HepG2 (cell line): ENCODE measurements around the gene GLIPR1L2. TPM values are rescaled to one million over a fixed set of nuclear protein-coding genes. Genes with fewer than 3 reads are reported as not detected.
A peak's percentile ranks its signal among the peaks of the same experiment; 100 is the strongest.

Experiments used
- ATF1 ChIP-seq: IDR thresholded peaks from 2 replicates; pipeline ENCODE4 v1.6.1; 2016; ENCODE audit warnings: mild to moderate bottlenecking, control low read depth
- CHCHD3 ChIP-seq: sonication (generic); formaldehyde crosslinking; IDR thresholded peaks from 2 replicates; pipeline ENCODE4 v1.8.0; 2022; ENCODE audit warnings: mild to moderate bottlenecking, missing genetic modification reagents, moderate library complexity
- DNMT1 ChIP-seq: sonication (generic); formaldehyde crosslinking; IDR thresholded peaks from 2 replicates; pipeline ENCODE4 v1.5.1; 2020; ENCODE audit warnings: mild to moderate bottlenecking, missing genetic modification reagents
- ISL2 ChIP-seq: sonication (generic); formaldehyde crosslinking; IDR thresholded peaks from 2 replicates; pipeline ENCODE4 v1.5.0; 2020; ENCODE audit warnings: missing genetic modification reagents
- KAT8 ChIP-seq: IDR thresholded peaks from 2 replicates; pipeline ENCODE4 v1.6.1; 2016; ENCODE audit warnings: missing genetic modification reagents, missing compliant biosample characterization
- MED1 ChIP-seq: sonication (generic); formaldehyde crosslinking; IDR thresholded peaks from 2 replicates; pipeline ENCODE4 v1.4.0; 2020; ENCODE audit warnings: missing genetic modification reagents
- MIER2 ChIP-seq: IDR thresholded peaks from 2 replicates; pipeline ENCODE4 v1.6.1; 2016; ENCODE audit warnings: missing biosample characterization, missing genetic modification reagents
- MYC ChIP-seq: sonication (generic); formaldehyde crosslinking; IDR thresholded peaks from 2 replicates; pipeline ENCODE4 v1.9.0; 2021; ENCODE audit warnings: missing genetic modification reagents, borderline replicate concordance
- SOX5 ChIP-seq: IDR thresholded peaks from 2 replicates; pipeline ENCODE4 v1.6.1; 2016; ENCODE audit warnings: borderline replicate concordance
- SUZ12 ChIP-seq: fragments of 150-350 bp; IDR thresholded peaks from 2 replicates; pipeline ENCODE4 v1.6.1; 2014; ENCODE audit warnings: low read depth, low read length
- ZFYVE20 ChIP-seq: sonication (generic); formaldehyde crosslinking; IDR thresholded peaks from 2 replicates; pipeline ENCODE4 v1.8.0; 2023; ENCODE audit warnings: low read depth, mild to moderate bottlenecking, moderate library complexity, missing genetic modification reagents, borderline replicate concordance
- ZNF251 ChIP-seq: sonication (generic); formaldehyde crosslinking; IDR thresholded peaks from 2 replicates; pipeline ENCODE4 v1.9.0; 2021; ENCODE audit warnings: mild to moderate bottlenecking, missing genetic modification reagents
- ZNF460 ChIP-seq: sonication (generic); formaldehyde crosslinking; IDR thresholded peaks from 2 replicates; pipeline ENCODE4 v1.5.1; 2020; ENCODE audit warnings: missing genetic modification reagents, mild to moderate bottlenecking, borderline replicate concordance
- ZNF484 ChIP-seq: sonication (generic); formaldehyde crosslinking; IDR thresholded peaks from 2 replicates; pipeline ENCODE4 v1.5.1; 2020; ENCODE audit warnings: mild to moderate bottlenecking, low read depth, missing genetic modification reagents, borderline replicate concordance
- ZNF510 ChIP-seq: sonication (generic); formaldehyde crosslinking; IDR thresholded peaks from 2 replicates; pipeline ENCODE4 v1.4.0; 2020; ENCODE audit warnings: low read depth, mild to moderate bottlenecking, missing genetic modification reagents
- ZNF724P ChIP-seq: sonication (generic); formaldehyde crosslinking; IDR thresholded peaks from 2 replicates; pipeline ENCODE4 v1.8.0; 2022; ENCODE audit warnings: missing genetic modification reagents, borderline replicate concordance
- ZNF773 ChIP-seq: sonication (generic); formaldehyde crosslinking; IDR thresholded peaks from 2 replicates; pipeline ENCODE4 v1.4.0; 2020; ENCODE audit warnings: missing genetic modification reagents, borderline replicate concordance
- ZSCAN20 ChIP-seq: sonication (generic); formaldehyde crosslinking; IDR thresholded peaks from 2 replicates; pipeline ENCODE4 v1.4.0; 2020; ENCODE audit warnings: missing genetic modification reagents, mild to moderate bottlenecking, borderline replicate concordance
- polyA plus RNA-seq, 8 experiments: library from polyadenylated mRNA; depleted of rRNA in 3 of 8; stranded (reverse) in 7 of 8; unstranded in 1 of 8; fragments of >200 nt; fragmentation: Illumina TruSeq in 4 of 8; extraction: Trizol in 4 of 8; gene quantifications; 2 replicates each; pipeline versions ENCODE4 v1.2.1 to v1.2.3, GENCODE V29; 2011 to 2016; ENCODE audit warnings: low read depth in 4 of 8, missing spikeins in 1 of 8, mixed read lengths in 1 of 8; ENCODE audit not compliant: insufficient read depth in 1 of 8
- total RNA-seq, 5 experiments: library from RNA; depleted of rRNA; stranded (reverse); fragments of >200 nt; fragmentation: Illumina TruSeq; extraction: Trizol; gene quantifications; 2 replicates each; pipeline ENCODE4 v1.2.3, GENCODE V29; 2016; ENCODE audit warnings: low read depth in 1 of 5
- TF ChIP-seq, protein P1 (sequence below): IDR thresholded peaks from 2 replicates; pipeline ENCODE4 v1.6.1; 2018; ENCODE audit warnings: missing genetic modification reagents, mild to moderate bottlenecking, missing compliant biosample characterization
- TF ChIP-seq, protein P2 (sequence below): IDR thresholded peaks from 2 replicates; pipeline ENCODE4 v1.6.1; 2016; ENCODE audit warnings: missing compliant biosample characterization, missing genetic modification reagents, borderline replicate concordance
- TF ChIP-seq, protein P3 (sequence below): sonication (generic); formaldehyde crosslinking; IDR thresholded peaks from 2 replicates; pipeline ENCODE4 v1.5.1; 2020; ENCODE audit warnings: missing genetic modification reagents, mild to moderate bottlenecking, borderline replicate concordance
- TF ChIP-seq, protein P4 (sequence below): sonication (generic); formaldehyde crosslinking; IDR thresholded peaks from 2 replicates; pipeline ENCODE4 v1.8.1; 2022; ENCODE audit warnings: mild to moderate bottlenecking, missing genetic modification reagents
- TF ChIP-seq, protein P5 (sequence below): sonication (generic); formaldehyde crosslinking; IDR thresholded peaks from 2 replicates; pipeline ENCODE4 v1.5.1; 2020; ENCODE audit warnings: mild to moderate bottlenecking, moderate library complexity, missing genetic modification reagents

The GLIPR1L2 gene
- total and polyA plus RNA-seq, 2 of the 13 experiments (the other 11 are each of a cell fraction or from before 2014, with no cell fraction given) = not detected

DNA sequence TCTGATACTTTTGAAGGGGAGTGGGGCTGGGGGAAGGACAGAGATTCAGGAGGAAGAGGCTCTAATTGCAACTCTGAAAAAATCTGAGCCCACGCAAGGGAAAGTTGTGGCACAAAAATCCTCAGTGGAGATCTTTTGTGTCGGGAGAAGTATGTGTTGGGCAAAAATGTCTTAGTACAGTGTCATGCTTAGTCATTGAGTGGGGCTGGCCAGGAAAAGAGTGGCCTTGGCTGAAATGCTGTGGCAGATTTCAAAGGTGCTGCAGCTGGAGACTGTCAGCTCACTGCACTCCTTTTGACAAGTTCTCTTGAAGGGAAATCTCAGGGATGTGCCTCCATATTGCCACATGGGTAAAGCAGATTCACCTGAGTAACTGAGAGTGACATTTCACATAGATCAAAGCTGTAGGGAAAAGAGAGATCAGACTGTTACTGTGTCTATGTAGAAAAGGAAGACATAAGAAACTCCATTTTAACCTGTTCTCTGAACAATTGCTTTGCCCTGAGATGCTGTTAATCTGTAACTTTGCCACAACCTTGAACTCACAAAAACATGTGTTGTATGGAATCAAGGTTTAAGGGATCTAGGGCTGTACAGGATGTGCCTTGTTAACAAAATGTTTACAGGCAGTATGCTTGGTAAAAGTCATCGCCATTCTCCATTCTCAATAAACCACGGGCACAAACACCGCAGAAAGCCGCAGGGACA is 53.7 kb downstream of the GLIPR1L2 start (continued):
- TF ChIP-seq ZNF484 (CRISPR knock-in tag) = no peak
- no peak for TF ChIP-seq ZNF251 (CRISPR knock-in tag)
- TF ChIP-seq, protein P1, sequence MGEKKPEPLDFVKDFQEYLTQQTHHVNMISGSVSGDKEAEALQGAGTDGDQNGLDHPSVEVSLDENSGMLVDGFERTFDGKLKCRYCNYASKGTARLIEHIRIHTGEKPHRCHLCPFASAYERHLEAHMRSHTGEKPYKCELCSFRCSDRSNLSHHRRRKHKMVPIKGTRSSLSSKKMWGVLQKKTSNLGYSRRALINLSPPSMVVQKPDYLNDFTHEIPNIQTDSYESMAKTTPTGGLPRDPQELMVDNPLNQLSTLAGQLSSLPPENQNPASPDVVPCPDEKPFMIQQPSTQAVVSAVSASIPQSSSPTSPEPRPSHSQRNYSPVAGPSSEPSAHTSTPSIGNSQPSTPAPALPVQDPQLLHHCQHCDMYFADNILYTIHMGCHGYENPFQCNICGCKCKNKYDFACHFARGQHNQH (CRISPR knock-in tag) = no peak
- TF ChIP-seq, protein P2, sequence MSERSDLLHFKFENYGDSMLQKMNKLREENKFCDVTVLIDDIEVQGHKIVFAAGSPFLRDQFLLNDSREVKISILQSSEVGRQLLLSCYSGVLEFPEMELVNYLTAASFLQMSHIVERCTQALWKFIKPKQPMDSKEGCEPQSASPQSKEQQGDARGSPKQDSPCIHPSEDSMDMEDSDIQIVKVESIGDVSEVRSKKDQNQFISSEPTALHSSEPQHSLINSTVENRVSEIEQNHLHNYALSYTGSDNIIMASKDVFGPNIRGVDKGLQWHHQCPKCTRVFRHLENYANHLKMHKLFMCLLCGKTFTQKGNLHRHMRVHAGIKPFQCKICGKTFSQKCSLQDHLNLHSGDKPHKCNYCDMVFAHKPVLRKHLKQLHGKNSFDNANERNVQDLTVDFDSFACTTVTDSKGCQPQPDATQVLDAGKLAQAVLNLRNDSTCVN (CRISPR knock-in tag) = no peak
- TF ChIP-seq SUZ12 = no peak
- TF ChIP-seq ZNF773 (CRISPR knock-in tag) = no peak
- no peak for TF ChIP-seq ZSCAN20 (CRISPR knock-in tag)
- 0 out of 2 replicates have a peak, but pooled peaks have one; percentile 12 for TF ChIP-seq ISL2 (CRISPR knock-in tag)
- TF ChIP-seq SOX5 (CRISPR knock-in tag) = peak; percentile 57; the same call in 1 of the 2 replicates
- TF ChIP-seq MED1 (CRISPR knock-in tag) = no peak
- TF ChIP-seq ZNF724P (CRISPR knock-in tag) = no peak
- TF ChIP-seq, protein P3, sequence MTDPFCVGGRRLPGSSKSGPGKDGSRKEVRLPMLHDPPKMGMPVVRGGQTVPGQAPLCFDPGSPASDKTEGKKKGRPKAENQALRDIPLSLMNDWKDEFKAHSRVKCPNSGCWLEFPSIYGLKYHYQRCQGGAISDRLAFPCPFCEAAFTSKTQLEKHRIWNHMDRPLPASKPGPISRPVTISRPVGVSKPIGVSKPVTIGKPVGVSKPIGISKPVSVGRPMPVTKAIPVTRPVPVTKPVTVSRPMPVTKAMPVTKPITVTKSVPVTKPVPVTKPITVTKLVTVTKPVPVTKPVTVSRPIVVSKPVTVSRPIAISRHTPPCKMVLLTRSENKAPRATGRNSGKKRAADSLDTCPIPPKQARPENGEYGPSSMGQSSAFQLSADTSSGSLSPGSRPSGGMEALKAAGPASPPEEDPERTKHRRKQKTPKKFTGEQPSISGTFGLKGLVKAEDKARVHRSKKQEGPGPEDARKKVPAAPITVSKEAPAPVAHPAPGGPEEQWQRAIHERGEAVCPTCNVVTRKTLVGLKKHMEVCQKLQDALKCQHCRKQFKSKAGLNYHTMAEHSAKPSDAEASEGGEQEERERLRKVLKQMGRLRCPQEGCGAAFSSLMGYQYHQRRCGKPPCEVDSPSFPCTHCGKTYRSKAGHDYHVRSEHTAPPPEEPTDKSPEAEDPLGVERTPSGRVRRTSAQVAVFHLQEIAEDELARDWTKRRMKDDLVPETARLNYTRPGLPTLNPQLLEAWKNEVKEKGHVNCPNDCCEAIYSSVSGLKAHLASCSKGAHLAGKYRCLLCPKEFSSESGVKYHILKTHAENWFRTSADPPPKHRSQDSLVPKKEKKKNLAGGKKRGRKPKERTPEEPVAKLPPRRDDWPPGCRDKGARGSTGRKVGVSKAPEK (CRISPR knock-in tag) = no peak
- no peak for TF ChIP-seq DNMT1 (CRISPR knock-in tag)
- no peak for TF ChIP-seq ATF1 (CRISPR knock-in tag)
- TF ChIP-seq ZNF460 (CRISPR knock-in tag) = no peak
- no peak for TF ChIP-seq ZFYVE20 (CRISPR knock-in tag)
- TF ChIP-seq CHCHD3 (CRISPR knock-in tag) = no peak
- TF ChIP-seq ZNF510 (CRISPR knock-in tag) = no peak
- no peak for TF ChIP-seq MYC (CRISPR knock-in tag)
- TF ChIP-seq, protein P4, sequence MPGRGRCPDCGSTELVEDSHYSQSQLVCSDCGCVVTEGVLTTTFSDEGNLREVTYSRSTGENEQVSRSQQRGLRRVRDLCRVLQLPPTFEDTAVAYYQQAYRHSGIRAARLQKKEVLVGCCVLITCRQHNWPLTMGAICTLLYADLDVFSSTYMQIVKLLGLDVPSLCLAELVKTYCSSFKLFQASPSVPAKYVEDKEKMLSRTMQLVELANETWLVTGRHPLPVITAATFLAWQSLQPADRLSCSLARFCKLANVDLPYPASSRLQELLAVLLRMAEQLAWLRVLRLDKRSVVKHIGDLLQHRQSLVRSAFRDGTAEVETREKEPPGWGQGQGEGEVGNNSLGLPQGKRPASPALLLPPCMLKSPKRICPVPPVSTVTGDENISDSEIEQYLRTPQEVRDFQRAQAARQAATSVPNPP (CRISPR knock-in tag) = no peak
- TF ChIP-seq, protein P5, sequence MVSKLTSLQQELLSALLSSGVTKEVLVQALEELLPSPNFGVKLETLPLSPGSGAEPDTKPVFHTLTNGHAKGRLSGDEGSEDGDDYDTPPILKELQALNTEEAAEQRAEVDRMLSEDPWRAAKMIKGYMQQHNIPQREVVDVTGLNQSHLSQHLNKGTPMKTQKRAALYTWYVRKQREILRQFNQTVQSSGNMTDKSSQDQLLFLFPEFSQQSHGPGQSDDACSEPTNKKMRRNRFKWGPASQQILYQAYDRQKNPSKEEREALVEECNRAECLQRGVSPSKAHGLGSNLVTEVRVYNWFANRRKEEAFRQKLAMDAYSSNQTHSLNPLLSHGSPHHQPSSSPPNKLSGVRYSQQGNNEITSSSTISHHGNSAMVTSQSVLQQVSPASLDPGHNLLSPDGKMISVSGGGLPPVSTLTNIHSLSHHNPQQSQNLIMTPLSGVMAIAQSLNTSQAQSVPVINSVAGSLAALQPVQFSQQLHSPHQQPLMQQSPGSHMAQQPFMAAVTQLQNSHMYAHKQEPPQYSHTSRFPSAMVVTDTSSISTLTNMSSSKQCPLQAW = peak; percentile 42; the same call in 1 of the 2 replicates
- TF ChIP-seq MIER2 (CRISPR knock-in tag) = no peak
- no peak for TF ChIP-seq KAT8
